SK-N-MC (cell line): Measurements from ENCODE around the gene HORMAD2.

Experiments used
- EZH2 ChIP-seq: fragments of 200-600 bp; sonication (generic); IDR thresholded peaks from one replicate; pipeline ENCODE4 v1.6.1; 2017; ENCODE audit warnings: antibody characterized with exemption
- POLR2AphosphoS5 ChIP-seq: IDR thresholded peaks from 2 replicates; pipeline ENCODE4 v1.6.1; 2012; ENCODE audit warnings: mild to moderate bottlenecking, low read depth, low read length, borderline replicate concordance

DNA sequence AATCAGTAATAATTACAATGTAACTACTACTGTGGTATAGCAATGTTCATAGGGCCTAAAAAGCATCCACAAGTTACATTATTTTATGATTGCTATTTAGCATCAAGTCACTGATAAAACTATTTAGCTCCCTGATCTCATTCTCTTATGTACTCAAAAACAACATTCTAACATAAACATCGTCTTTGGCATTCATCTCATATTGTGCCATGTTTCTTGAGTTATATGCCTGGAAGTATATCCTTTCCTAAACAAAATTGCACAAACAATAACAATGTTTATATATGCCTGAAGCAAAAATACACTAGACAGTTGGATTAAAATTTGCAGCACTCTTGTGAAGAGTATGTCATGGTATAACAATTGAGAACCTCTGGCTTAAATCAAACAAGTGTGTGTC is 34.1 kb downstream of the HORMAD2 start:
- TF ChIP-seq EZH2 (no peak), POLR2AphosphoS5 (no peak)
